Activated effector memory CD4-positive, alpha-beta T cell treated with anti-CD3 and anti-CD28 coated beads, Interleukin-2, amount 50 U/mL, for 16 hours (primary cell): ENCODE data around the gene S1PR3.

Experiments used
- DNase-seq: peaks from one replicate; pipeline ENCODE4 v3.0.0-alpha.2; 2020

The S1PR3 gene

DNA sequence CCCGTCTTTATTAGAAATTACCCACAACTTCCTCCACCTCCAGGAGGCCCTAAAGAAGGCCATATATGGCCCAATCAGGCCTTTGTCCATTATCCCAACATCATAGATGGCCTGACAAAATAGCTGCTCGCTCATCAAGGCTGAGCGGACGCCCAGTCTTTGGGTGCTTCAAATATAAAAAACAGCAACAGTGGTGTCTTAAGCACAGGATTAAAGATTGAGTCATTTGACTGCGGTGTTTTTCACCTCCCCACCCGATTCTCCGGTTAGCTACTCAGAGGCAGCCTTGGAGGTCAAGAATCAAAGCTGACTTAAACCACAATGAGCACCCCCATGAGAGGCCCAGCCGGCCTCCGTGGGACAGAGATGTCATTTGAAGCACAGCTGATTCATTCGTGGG, 18.8 kb downstream of the S1PR3 start:
- no peak for DNase-seq

DNA sequence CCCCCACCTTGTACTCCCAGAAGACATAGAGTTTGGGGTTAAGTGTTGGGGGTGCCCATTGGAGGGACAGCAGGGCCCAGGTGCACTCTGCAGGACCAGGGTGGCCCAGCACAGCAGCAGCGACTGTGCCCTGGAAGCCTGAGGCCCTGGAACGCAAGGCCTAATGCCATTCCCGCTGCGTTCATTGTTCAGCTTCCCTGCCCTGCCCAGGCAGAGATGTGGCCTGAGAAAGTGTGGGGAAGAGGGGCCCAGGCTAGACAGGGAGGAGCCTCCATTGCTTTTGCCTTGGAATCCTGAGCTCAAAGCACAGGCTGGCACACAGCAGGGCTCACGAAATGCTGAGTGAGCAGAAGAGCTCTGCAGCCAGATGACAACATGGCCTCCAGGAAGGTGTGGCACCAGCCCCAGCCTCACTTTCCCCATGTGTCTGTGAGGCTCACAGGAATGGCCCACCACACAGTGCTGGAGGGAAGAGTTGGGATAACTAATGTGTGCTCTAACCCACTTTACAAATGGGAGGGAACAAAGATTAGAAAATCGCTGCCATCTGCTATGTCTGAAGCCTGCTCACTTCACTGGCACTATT, 19.4 kb downstream of the S1PR3 start:
- no peak for DNase-seq

DNA sequence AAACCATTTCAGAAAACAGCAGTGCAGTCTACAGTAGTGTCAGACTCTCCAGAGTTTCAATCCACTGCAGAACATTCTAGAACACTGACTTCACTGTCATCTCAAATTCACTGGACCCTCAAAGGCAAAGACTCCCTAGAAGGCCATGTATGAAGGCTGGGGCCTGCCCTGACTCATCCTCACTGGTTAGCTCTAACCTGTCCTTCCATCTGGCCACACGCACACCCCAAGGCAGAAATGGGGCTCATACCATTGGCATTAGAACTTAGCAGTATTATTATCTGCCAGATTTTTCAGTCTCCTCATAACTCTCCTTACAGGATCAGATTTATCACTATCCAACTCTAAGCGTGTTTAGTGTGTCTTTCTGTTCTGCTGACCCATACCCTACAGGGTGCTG, 20.4 kb downstream of the S1PR3 start:
- no peak for DNase-seq

DNA sequence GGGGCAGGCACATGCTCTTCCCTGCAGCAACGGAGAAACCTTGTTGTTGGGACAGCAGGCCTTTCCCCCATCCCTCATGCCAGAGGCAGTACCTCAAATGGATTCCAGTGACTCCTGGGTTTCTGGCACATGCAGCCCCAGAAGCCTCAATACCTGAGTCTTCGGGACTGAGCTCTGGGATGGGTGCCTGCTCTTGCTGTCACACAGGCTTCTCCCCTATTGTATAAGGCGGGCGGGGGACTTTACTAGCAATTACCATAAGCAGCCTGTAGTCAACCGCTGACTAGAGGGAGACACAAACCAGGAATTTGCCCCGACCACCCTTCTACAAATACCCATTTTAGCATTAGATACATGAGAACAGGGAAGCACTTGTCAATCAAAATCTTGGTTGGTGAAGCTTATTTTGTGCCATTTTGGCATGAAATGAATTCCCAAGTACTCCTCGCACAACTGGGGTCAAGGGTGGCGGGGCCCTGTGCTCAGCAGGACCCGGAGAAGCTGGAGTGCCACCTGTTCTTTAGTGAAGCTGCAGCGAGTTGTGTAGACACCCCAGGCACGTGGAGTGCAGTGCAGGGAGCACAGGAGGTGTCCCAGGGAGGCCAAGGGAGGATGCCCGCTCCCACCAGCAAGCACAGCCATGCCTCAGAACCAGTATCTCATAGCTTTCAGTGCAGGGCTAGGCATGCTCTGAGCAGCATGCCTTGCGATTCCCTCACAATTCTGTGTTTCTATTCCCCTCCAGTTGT, 21.2 kb downstream of the S1PR3 start:
- no peak for DNase-seq

DNA sequence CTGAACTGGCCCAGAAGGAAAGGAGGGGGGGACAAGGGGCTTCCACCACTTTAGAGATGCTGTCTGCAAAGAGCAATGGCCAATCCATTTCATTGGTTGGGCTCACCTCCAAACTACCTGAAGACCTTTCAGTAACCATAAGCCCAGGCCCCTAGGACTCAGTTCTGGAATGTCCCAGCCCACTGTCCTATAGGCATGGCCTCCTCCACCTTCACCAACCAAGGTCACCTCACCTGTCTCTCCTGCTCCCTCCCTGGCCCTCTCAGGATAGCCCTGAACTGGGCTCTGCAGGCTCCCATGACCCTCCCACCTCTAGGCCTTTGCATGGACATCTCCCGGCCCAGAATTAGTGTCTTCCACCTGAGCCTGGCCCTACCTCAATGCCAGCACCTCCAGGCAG, 22.4 kb downstream of the S1PR3 start:
- DNase-seq = no peak

DNA sequence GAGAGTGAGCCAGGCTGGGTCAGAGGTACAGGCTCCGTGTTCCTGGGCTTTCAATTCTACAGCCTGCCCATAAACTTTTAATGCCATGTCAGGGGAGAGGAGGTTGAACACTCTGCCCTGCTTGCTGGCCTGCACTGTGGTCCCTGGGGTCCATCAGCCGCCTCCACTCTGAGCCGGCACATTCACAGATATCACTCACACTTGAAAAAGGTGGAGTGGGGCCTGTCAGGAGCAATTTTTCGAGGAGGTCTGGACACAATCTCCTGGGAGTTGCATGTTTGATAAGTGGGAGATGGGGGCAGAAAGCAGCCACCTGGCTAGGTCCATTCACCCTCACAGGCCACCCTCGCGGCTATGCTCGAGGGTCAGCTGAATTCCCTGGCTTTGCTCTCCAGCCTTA, 22.9 kb downstream of the S1PR3 start:
- no peak for DNase-seq

DNA sequence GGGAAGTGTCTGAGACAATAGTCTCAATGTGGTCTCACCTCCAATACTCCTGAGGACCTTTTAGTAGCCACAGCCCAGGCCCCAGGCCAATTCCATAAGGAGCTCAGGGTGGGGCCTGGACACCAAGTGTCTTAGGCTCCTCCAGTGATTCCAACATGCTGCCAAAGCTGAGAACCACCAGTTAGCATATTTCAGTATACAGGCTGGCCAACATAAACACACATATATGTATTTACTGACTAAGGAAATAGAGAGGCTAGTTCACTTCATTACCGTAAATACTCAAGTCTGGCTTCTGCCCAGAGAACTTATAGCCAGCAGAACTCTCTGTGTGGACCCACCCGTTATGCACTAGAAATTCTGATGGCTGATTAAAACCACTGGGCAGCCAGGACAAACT, 24.1 kb downstream of the S1PR3 start:
- DNase-seq = no peak

DNA sequence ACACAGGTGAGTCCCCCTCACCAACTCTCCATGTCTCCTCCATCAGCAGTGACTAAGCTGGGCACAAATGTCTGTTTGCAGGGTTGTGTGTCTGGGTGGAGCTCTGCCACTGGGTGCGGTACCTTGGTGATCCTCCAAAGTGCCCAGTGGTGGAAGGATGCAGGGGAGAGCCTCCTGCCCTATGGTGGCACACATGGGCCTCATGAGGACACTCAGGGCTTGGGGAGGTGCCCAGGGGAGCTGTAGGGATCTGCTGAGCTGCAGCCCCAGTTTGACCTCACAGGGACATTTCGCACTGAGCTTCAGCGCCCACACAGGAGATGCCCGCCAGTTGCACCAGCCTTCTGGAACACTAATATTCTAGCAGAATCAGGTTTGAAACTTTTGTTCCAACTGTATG, 29.5 kb downstream of the S1PR3 start:
- DNase-seq = no peak

DNA sequence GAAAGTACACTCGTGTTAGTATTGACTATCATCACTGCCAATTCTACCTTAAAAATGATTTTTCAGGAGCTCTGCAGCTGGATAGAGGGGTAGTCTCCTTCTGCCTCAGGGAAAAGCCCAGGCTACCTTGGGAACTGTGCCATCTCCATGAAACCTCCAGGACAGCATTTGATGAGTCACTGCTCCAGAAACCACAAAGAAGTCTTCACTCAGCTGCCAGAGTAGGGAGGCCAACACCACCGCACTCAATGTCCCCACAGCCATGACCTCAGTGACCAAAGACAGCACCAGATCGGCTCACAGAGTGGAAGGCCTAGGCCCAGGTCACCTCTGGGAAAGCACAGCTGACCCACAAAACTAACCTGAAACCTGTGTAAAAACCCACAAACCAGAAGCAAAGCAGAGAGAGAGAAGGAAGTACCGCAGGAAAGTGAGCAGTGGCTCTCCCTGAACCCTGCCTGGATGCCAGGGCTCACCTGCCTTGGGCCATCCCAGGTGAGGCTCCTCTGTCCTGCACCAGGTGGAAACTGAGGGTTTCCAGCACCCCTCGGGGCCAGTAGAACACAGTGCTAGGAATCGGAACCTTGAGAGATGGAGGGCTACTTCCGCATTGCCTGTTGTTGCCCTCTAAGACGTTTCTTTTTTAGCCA, 30.0 kb downstream of the S1PR3 start:
- DNase-seq = no peak

DNA sequence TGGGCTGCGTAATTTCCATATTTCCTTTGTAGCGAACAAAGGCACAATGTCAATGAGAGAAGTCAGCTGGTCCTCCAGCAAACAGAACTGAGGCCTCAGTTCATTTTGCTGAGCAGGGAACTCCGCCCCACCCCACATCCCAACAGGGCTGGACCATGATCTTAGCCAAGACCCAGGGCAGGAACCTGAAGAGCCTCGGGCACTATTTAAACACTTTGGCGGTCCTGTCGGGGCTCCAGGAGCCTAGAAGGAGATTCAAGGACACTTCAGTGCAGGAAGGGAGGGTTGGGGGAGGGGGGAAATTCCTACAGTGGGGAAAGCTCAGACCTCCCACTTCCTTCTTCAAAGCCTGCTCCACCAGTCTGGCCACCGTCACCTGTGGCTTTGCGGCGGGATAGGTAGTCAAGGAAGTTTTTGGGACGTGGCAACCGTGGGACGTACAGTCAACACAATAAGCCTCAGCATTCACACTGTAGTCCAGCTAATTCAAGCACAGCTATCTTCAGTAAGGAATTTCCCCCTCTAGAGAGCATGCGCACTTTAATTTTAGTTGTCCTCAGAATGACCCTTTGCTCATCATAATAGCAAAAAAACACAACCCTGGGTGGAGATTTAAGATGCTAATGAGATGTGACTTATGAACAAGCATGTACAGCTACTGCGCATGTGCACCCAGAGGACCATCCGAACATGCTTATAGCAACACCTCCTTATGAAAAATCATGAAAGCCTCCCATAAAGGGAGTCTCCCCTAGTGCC, 30.9 kb downstream of the S1PR3 start:
- DNase-seq = no peak

DNA sequence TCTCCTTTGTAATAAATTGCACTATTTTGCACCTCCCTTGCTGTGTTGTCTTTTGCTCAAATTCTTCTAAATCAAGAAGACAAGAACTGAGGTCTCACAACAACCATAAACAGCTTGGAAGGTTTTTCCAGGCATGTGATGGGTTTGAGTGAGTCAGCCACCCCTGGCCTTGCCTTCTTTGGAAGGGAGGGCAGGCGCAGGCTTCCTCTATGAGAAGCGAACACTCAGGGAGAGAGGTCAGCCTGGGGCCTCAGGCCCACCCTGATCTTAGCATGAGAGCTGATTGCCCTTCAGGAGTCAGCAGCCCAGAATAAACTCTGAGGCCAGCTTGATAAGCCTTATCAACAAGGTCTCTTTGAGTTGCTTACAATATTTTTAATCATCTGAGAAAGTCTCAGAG, 31.6 kb downstream of the S1PR3 start:
- no peak for DNase-seq

DNA sequence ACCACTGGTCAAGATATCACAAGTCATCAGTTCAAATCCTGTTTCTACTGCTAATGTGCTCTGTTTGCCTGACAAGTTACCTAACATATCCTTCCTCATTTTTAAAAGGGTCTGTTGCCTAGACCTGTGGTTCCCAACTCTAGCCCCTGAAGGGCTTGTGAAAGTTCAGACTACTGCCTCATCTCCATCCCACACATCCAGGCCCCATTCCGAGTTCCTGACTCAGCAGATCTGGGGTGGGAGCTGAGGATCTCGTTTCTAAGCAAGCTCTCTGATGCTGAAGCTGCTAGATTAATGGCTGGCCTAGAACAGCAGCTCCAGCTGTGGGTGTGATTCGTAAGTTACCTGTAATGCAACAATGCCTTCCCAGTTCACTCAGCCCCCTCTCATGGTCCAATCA, 32.5 kb downstream of the S1PR3 start:
- no peak for DNase-seq

DNA sequence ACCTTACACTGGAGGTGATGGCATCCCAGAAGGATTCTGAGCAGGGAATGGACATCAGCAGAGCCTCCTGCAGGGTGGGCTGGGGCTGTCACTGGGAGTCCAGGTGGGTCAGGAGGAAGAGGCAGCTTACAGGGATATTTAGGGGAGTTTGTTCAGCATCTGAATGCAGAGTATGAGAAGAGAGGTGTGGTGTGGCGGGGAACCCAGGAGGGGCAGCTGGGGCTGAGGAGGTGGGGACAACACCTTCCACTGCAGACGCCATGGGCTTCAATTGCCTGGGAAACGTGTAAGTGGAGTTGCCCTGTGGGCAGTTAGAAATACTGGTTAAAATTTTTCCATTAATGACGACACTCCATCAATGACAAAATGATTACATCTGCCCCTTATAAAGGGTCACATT, 33.5 kb downstream of the S1PR3 start:
- no peak for DNase-seq

DNA sequence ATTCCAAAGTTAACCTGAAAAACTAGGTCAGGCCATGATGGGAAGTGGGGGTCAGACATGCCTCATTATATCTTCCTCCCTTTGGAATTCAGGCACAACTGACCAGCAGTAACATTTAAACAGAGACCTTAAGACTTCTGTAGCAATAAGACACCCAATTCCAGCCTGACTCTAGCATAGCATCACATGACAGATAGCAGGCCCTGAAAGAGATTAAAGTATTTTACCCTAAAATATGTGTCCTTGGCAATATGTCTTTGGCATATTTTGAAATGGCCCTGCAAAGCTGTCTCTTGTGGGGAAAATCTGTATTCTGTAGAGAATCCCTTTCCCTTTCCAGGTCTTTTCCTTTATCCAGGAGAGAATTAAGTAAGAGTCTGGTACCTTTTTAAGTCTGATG, 34.3 kb downstream of the S1PR3 start:
- no peak for DNase-seq

DNA sequence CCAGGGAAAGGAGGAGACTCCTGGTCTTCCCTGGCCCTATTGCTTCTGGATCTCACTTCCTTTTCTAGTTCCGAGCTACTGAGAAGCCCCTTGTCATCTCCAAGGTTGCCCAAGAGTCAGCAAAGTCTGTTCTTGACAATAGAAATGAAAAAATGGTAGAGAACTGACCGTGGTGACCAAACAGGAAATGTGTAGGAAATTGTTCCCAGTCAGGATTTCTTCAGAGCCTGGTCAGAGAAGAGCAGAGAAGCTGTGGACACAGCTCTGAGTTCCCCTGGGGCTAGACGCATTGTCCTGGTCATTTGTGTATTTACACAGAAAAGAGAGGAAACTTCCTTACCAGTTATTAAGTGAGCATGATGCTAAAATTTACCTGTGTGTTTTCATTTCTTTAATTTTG, 35.6 kb downstream of the S1PR3 start:
- DNase-seq = no peak

DNA sequence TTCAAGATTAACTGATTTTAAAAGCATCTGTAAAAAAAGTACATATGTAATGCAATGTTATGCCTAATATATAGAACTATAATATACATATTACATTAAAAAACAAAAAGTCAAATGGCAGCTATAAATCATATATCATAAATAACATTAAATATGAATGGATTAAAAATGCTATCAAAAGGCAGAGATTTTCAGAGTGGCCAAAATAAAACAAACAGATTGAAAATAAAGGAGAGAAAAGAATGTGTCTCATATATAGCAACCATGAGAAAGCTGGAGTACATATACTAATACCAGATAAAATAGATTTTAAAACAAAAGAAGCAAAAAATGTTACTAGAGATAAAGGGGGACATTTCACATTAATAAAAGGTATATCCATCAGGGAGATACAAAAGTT, 38.5 kb downstream of the S1PR3 start:
- DNase-seq = no peak

DNA sequence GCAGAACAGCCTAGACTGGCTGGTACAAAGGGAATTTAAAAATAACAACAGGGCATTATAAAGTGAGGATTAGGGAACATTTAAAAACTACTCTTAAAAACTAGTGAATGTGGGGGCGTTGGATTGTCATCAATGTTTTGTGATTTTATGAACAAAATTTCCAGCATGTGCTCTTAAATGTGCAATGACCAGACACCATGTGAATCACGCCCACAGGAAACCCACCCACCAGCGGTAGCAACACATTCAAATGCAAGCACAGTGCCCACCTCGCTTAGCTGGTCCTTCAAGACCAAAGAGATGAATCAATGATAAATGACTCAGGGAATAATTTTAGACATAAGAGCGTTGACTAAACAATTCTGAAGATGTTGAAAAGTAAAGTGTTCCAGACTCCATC, 40.9 kb downstream of the S1PR3 start:
- DNase-seq = no peak

DNA sequence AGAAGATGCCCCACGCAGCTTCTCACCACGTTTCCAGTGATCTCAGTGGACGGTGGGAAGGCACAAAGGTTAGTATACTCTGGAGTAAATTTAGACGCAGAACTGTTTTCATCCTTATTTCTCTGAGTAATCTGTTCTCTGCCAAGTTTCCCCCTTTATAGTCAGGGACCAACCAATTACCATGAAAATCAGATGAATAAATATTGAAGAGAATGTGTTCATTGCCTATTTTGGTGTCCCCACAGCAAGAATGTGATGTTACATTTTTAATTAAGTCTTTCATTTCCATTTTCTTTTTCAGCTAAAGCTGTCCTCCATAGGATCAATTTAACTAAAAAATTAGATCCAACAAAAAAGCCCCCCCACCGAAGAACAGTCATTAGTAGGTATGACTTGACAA, 41.4 kb downstream of the S1PR3 start:
- DNase-seq = no peak

DNA sequence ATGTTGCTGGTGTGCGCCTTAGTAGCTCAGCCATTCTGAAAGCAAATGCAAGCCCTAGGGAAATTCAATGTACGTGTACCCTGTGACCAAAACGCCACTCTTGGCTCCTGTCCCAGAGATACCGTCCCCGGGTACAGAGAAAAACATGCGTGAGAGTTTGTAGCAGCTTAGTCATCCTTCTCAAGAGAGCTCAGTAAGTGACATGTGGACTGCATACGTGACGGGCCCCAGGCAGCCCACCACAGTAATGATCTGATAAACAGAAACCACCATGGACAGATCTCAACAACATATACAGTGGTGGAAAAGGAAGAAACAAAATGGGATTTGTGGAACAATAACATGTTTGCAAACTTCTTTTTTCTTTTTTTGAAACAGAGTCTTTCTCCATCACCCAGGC, 45.1 kb downstream of the S1PR3 start:
- no peak for DNase-seq

DNA sequence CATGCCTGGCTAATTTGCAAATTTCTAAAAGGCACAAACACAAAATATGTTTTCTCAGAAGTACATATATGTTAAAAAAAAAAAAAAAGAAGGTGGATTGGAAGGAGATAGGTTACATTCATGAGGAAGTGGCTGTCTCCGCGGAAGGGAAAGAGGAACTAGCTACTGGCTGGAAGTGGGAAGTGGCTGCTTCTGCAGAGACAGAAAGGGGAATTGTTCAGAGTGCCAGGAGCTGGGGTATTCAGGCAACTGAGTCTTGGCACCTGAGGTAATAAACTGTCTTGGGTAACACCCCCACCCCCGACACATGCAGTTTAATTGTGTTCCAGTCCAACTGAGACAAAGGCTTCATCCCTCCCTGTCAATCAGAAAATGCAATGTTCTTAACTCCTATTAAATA, 45.6 kb downstream of the S1PR3 start:
- DNase-seq = no peak

DNA sequence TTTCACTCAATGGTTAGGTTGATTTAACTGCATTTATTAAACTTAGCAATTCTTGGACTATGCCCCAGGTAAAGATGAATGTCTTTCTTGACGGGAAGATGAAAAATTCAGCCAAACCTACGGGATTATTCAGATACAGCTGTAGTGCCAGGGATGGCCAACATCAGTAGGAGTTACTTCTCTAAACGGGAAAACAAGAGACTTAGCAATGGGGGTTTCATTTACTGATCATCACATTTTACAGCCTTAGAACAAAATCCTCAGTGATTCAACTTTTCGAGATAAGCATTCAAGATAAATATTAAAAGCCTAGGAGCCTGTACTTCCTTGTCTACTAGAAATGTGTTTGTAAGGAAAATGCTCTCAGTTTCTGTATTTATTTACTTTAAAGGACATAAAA, 46.1 kb downstream of the S1PR3 start:
- no peak for DNase-seq

DNA sequence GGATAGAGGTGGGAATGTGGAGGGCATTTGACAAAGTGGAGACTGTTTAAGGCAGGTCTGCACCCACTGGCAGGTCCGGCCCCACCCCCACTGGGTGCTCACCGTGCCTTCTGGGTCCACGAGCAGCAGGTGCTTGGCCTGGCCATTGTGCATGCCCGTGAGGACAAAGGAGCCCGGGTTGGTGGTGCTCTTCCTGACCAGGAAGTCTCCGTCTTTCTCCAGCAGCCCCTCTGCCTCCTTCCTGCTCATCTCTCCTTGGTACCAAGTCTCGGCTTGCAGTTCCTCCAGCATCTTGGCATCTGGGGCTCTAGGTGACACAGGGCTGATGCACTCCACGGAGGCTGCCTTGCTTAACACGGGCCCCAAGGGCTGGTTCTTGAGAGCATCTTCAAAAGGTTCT, 46.6 kb downstream of the S1PR3 start:
- DNase-seq = no peak

DNA sequence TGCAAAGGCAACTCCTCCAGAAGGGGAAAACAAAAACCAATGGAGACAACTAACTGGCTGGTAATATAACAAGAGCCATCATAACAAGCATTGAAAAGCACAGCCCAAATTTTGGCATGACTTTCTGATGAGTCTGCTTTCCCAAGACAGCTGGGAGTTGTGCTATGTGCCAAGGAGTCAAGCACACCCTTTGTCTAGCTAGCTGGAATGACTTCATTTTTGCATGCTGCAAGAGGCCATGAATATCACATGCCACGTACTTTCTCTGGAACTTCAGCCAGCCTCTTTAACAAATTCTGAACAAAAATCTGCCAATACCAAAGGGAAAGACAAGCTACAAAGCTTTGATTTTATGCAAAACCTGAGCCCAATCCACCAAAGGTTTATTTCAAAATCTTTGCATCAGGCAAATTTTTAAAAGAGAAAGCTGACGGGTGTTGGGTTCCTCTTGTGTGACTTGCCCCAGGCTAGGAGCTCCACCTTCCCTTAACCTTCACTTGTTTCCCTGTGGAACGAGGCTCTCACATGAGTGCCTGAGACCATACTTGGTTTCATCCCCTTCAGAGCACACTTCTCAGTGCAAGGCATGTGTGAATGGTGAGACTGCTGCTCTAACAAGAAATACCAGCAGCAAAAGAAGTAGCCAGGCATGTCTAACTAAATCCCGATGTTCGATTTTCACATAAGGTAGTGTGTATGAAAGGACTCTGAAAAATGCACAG, 47.3 kb downstream of the S1PR3 start:
- no peak for DNase-seq
